GM18508 (cell line): ENCODE results near the gene SLC13A3.

Source experiments
- ATAC-seq: cut with Tn5 transposase; IDR thresholded peaks from one replicate; pipeline ENCODE4 v1.9.1; 2021; ENCODE audit warnings: moderate number of reproducible peaks; ENCODE audit not compliant: insufficient read depth, unreplicated experiment

SLC13A3 gene

GRCh38 chr20:46563170-46563859 lies 87.9 kb downstream of the SLC13A3 start:
- ATAC-seq: no peak

- ATAC-seq: no peak
Observed at GRCh38 chr20:46562373-46563169, 88.7 kb downstream of the SLC13A3 start.

GRCh38 chr20:46562009-46562372 lies 89.3 kb downstream of the SLC13A3 start:
- ATAC-seq: no peak

- no peak for ATAC-seq
Observed at GRCh38 chr20:46559685-46560440, 91.4 kb downstream of the SLC13A3 start.

GRCh38 chr20:46559001-46559400 lies 92.3 kb downstream of the SLC13A3 start:
- ATAC-seq: no peak

- no peak for ATAC-seq
Observed at GRCh38 chr20:46558511-46558959, 92.7 kb downstream of the SLC13A3 start.

- ATAC-seq: no peak
Observed at GRCh38 chr20:46557231-46557956, 93.9 kb downstream of the SLC13A3 start.

GRCh38 chr20:46555370-46555956 lies 95.8 kb downstream of the SLC13A3 start:
- ATAC-seq: no peak

- ATAC-seq: no peak
Observed at GRCh38 chr20:46554828-46555227, 96.4 kb downstream of the SLC13A3 start.

GRCh38 chr20:46553926-46554325 lies 97.3 kb downstream of the SLC13A3 start:
- ATAC-seq: no peak

GRCh38 chr20:46552460-46553420 lies 98.5 kb downstream of the SLC13A3 start:
- ATAC-seq: no peak

GRCh38 chr20:46551522-46552381 lies 99.5 kb downstream of the SLC13A3 start:
- ATAC-seq: no peak

GRCh38 chr20:46550461-46550860 lies 100.8 kb downstream of the SLC13A3 start, which contains the start of gene OCSTAMP:
OCSTAMP (minus strand) TSS chr20:46550654; CDS start chr20:46550560, 94 bp downstream.
- no peak for ATAC-seq

- ATAC-seq: no peak
Observed at GRCh38 chr20:46549188-46549972, 101.9 kb downstream of the SLC13A3 start.

- no peak for ATAC-seq
Observed at GRCh38 chr20:46548688-46549087, 102.6 kb downstream of the SLC13A3 start.

- no peak for ATAC-seq
Observed at GRCh38 chr20:46547995-46548394, 103.3 kb downstream of the SLC13A3 start.

- ATAC-seq: no peak
Observed at GRCh38 chr20:46546936-46547335, 104.3 kb downstream of the SLC13A3 start.
